HepG2 (cell line): Measurements from ENCODE around the gene C1RL. TPM values are rescaled to one million over a fixed set of nuclear protein-coding genes. Genes with fewer than 3 reads are reported as not detected.
A peak's percentile ranks its signal among the peaks of the same experiment; 100 is the strongest.

Experiments
- AGO2 ChIP-seq: fragments of 200-400 bp; formaldehyde crosslinking; optimal IDR thresholded peaks from 2 replicates; pipeline ENCODE3; 2017; ENCODE audit warnings: mild to moderate bottlenecking, low read depth, low read length, moderate library complexity
- BCL3 ChIP-seq: sonication (generic); formaldehyde crosslinking; IDR thresholded peaks from 2 replicates; pipeline ENCODE4 v1.5.1; 2020; ENCODE audit warnings: mild to moderate bottlenecking, missing genetic modification reagents, moderate library complexity
- CBX2 ChIP-seq, 2 experiments: fragments of 200-600 bp in 1 of 2; sonication (generic); formaldehyde crosslinking in 1 of 2; IDR thresholded peaks; 2 replicates each; pipeline versions ENCODE4 v1.7.0 to v1.8.1; 2018 to 2022; ENCODE audit warnings: low read depth in 2 of 2, low read length in 1 of 2, mild to moderate bottlenecking in 1 of 2, missing genetic modification reagents in 1 of 2
- DMAP1 ChIP-seq: IDR thresholded peaks from 2 replicates; pipeline ENCODE4 v1.6.1; 2016
- GABPB1 ChIP-seq: IDR thresholded peaks from 2 replicates; pipeline ENCODE4 v1.6.1; 2016; ENCODE audit warnings: mild to moderate bottlenecking, missing genetic modification reagents, moderate library complexity, missing compliant biosample characterization
- KAT8 ChIP-seq: IDR thresholded peaks from 2 replicates; pipeline ENCODE4 v1.6.1; 2016; ENCODE audit warnings: missing genetic modification reagents, missing compliant biosample characterization
- KDM1A ChIP-seq: IDR thresholded peaks from 2 replicates; pipeline ENCODE4 v1.6.1; 2016; ENCODE audit warnings: missing compliant biosample characterization
- KIAA2018 ChIP-seq: sonication (generic); formaldehyde crosslinking; IDR thresholded peaks from 2 replicates; pipeline ENCODE4 v1.5.0; 2020; ENCODE audit warnings: mild to moderate bottlenecking, missing genetic modification reagents, borderline replicate concordance
- KLF16 ChIP-seq, 2 experiments: sonication (generic) in 1 of 2; formaldehyde crosslinking in 1 of 2; IDR thresholded peaks; 2 replicates each; pipeline versions ENCODE4 v1.6.1 to v1.8.0; 2016 to 2023; ENCODE audit warnings: missing genetic modification reagents in 2 of 2, missing compliant biosample characterization in 1 of 2
- MXD4 ChIP-seq: IDR thresholded peaks from 2 replicates; pipeline ENCODE4 v1.6.1; 2016; ENCODE audit warnings: mild to moderate bottlenecking, missing biosample characterization, missing genetic modification reagents
- PRDM4 ChIP-seq: sonication (generic); formaldehyde crosslinking; IDR thresholded peaks from 2 replicates; pipeline ENCODE4 v1.9.0; 2021; ENCODE audit warnings: missing genetic modification reagents, borderline replicate concordance
- RFXANK ChIP-seq: IDR thresholded peaks from 2 replicates; pipeline ENCODE4 v1.6.1; 2016
- ZEB1 ChIP-seq: IDR thresholded peaks from 2 replicates; pipeline ENCODE4 v1.6.1; 2012; ENCODE audit warnings: mild to moderate bottlenecking, low read depth, inconsistent platforms; ENCODE audit not compliant: insufficient replicate concordance
- ZNF205 ChIP-seq: IDR thresholded peaks from 2 replicates; pipeline ENCODE4 v1.6.1; 2018; ENCODE audit warnings: missing biosample characterization, missing genetic modification reagents
- ZNF329 ChIP-seq: sonication (generic); formaldehyde crosslinking; IDR thresholded peaks from 2 replicates; pipeline ENCODE4 v1.9.0; 2021; ENCODE audit warnings: low read depth, mild to moderate bottlenecking, missing genetic modification reagents
- ZNF776 ChIP-seq: sonication (generic); formaldehyde crosslinking; IDR thresholded peaks from 2 replicates; pipeline ENCODE4 v1.4.0; 2020; ENCODE audit warnings: mild to moderate bottlenecking, missing genetic modification reagents
- polyA plus RNA-seq, 8 experiments: library from polyadenylated mRNA; depleted of rRNA in 3 of 8; stranded (reverse) in 7 of 8; unstranded in 1 of 8; fragments of >200 nt; fragmentation: Illumina TruSeq in 4 of 8; extraction: Trizol in 4 of 8; gene quantifications; 2 replicates each; pipeline versions ENCODE4 v1.2.1 to v1.2.3, GENCODE V29; 2011 to 2016; ENCODE audit warnings: low read depth in 4 of 8, missing spikeins in 1 of 8, mixed read lengths in 1 of 8; ENCODE audit not compliant: insufficient read depth in 1 of 8
- total RNA-seq, 5 experiments: library from RNA; depleted of rRNA; stranded (reverse); fragments of >200 nt; fragmentation: Illumina TruSeq; extraction: Trizol; gene quantifications; 2 replicates each; pipeline ENCODE4 v1.2.3, GENCODE V29; 2016; ENCODE audit warnings: low read depth in 1 of 5

The C1RL gene
- total and polyA plus RNA-seq, 2 of the 13 experiments (the other 11 are each of a cell fraction or from before 2014, with no cell fraction given), result 28.9 to 53.1 TPM

GRCh38 chr12:7129872-7130691, 21.1 kb upstream of the C1RL start, which contains the start of gene CLSTN3 (continued):
- no peak for TF ChIP-seq PRDM4 (CRISPR knock-in tag)
- TF ChIP-seq ZEB1, result peak; percentile 71
- no peak for TF ChIP-seq RFXANK (CRISPR knock-in tag)
- peak; percentile 80 for TF ChIP-seq AGO2
- TF ChIP-seq KIAA2018, result no peak
- TF ChIP-seq ZNF776 (CRISPR knock-in tag), result peak; percentile 12; the same call in 1 of the 2 replicates
- no peak for TF ChIP-seq KDM1A (CRISPR knock-in tag)
- TF ChIP-seq KAT8, result 0 out of 2 replicates have a peak, but pooled peaks have one; percentile 17
- TF ChIP-seq ZNF329 (CRISPR knock-in tag), result 0 out of 2 replicates have a peak, but pooled peaks have one; percentile 34
- no peak for TF ChIP-seq KLF16 (CRISPR knock-in tag; IDR thresholded peaks at IDR 0.05)
- TF ChIP-seq ZNF205 (CRISPR knock-in tag), result no peak
- no peak for TF ChIP-seq DMAP1
- peak; percentile 37; the same call in 1 of the 2 replicates for TF ChIP-seq GABPB1 (CRISPR knock-in tag)
- 0 out of 2 replicates have a peak, but pooled peaks have one; percentile 12 for TF ChIP-seq MXD4 (CRISPR knock-in tag)
- no peak; the same call in 1 of the 2 replicates for TF ChIP-seq BCL3 (CRISPR knock-in tag)
- no peak for TF ChIP-seq CBX2 (IDR thresholded peaks at IDR 0.05; ENCODE audit: low read depth, low read length)
- no peak for TF ChIP-seq CBX2 (CRISPR knock-in tag; IDR thresholded peaks at IDR 0.05; ENCODE audit: low read depth)
